HepG2 (cell line): Measurements from ENCODE around the gene CCDC57. TPM values are rescaled to one million over a fixed set of nuclear protein-coding genes. Genes with fewer than 3 reads are reported as not detected.
A peak's percentile ranks its signal among the peaks of the same experiment; 100 is the strongest.

Source experiments
- ARNT ChIP-seq: fragments of 450-650 bp; IDR thresholded peaks from 2 replicates; pipeline ENCODE4 v1.6.1; 2017
- CREBL2 ChIP-seq: sonication (generic); formaldehyde crosslinking; IDR thresholded peaks from 2 replicates; pipeline ENCODE4 v1.8.1; 2023; ENCODE audit warnings: missing genetic modification reagents, mild to moderate bottlenecking, borderline replicate concordance
- DZIP1 ChIP-seq: sonication (generic); formaldehyde crosslinking; IDR thresholded peaks from 2 replicates; pipeline ENCODE4 v1.5.0; 2020; ENCODE audit warnings: mild to moderate bottlenecking, missing genetic modification reagents
- E2F1 ChIP-seq: sonication (generic); formaldehyde crosslinking; IDR thresholded peaks from 2 replicates; pipeline ENCODE4 v1.5.0; 2020; ENCODE audit warnings: missing genetic modification reagents
- GFI1 ChIP-seq: sonication (generic); formaldehyde crosslinking; IDR thresholded peaks from 2 replicates; pipeline ENCODE4 v1.5.0; 2020; ENCODE audit warnings: missing genetic modification reagents, mild to moderate bottlenecking, borderline replicate concordance
- IKZF1 ChIP-seq: fragments of 450-650 bp; IDR thresholded peaks from 2 replicates; pipeline ENCODE4 v1.7.1; 2016
- JARID2 ChIP-seq: sonication (generic); formaldehyde crosslinking; IDR thresholded peaks from 2 replicates; pipeline ENCODE4 v1.8.1; 2023; ENCODE audit warnings: missing genetic modification reagents, inconsistent platforms; ENCODE audit not compliant: insufficient replicate concordance
- KMT2A ChIP-seq: sonication (generic); formaldehyde crosslinking; IDR thresholded peaks from 2 replicates; pipeline ENCODE4 v1.4.0; 2020; ENCODE audit warnings: missing genetic modification reagents
- NKX3-1 ChIP-seq: sonication (generic); formaldehyde crosslinking; IDR thresholded peaks from 2 replicates; pipeline ENCODE4 v1.5.0; 2020; ENCODE audit warnings: missing genetic modification reagents
- RARG ChIP-seq: sonication (generic); formaldehyde crosslinking; IDR thresholded peaks from 2 replicates; pipeline ENCODE4 v1.4.0; 2020; ENCODE audit warnings: low read depth, mild to moderate bottlenecking, missing genetic modification reagents
- TEF ChIP-seq: sonication (generic); formaldehyde crosslinking; IDR thresholded peaks from 2 replicates; pipeline ENCODE4 v1.5.0; 2020; ENCODE audit warnings: missing genetic modification reagents
- XBP1 ChIP-seq: sonication (generic); formaldehyde crosslinking; IDR thresholded peaks from 2 replicates; pipeline ENCODE4 v1.5.0; 2020; ENCODE audit warnings: missing genetic modification reagents
- XRCC5 ChIP-seq: fragments of 200-400 bp; formaldehyde crosslinking; optimal IDR thresholded peaks from 2 replicates; pipeline ENCODE3; 2017; ENCODE audit warnings: mild to moderate bottlenecking, low read length
- ZBTB2 ChIP-seq: sonication (generic); formaldehyde crosslinking; IDR thresholded peaks from 2 replicates; pipeline ENCODE4 v1.8.0; 2022; ENCODE audit warnings: low read depth, missing genetic modification reagents
- ZNF136 ChIP-seq: sonication (generic); formaldehyde crosslinking; IDR thresholded peaks from 2 replicates; pipeline ENCODE4 v1.8.1; 2022; ENCODE audit warnings: low read depth, mild to moderate bottlenecking, moderate library complexity, missing genetic modification reagents
- ZNF644 ChIP-seq: IDR thresholded peaks from 2 replicates; pipeline ENCODE4 v1.6.1; 2016; ENCODE audit warnings: low read depth
- ZNF761 ChIP-seq: sonication (generic); formaldehyde crosslinking; conservative IDR thresholded peaks from 2 replicates; pipeline ENCODE4 v1.4.0; 2020; ENCODE audit warnings: mild to moderate bottlenecking, missing genetic modification reagents
- polyA plus RNA-seq, 8 experiments: library from polyadenylated mRNA; depleted of rRNA in 3 of 8; stranded (reverse) in 7 of 8; unstranded in 1 of 8; fragments of >200 nt; fragmentation: Illumina TruSeq in 4 of 8; extraction: Trizol in 4 of 8; gene quantifications; 2 replicates each; pipeline versions ENCODE4 v1.2.1 to v1.2.3, GENCODE V29; 2011 to 2016; ENCODE audit warnings: low read depth in 4 of 8, missing spikeins in 1 of 8, mixed read lengths in 1 of 8; ENCODE audit not compliant: insufficient read depth in 1 of 8
- total RNA-seq, 5 experiments: library from RNA; depleted of rRNA; stranded (reverse); fragments of >200 nt; fragmentation: Illumina TruSeq; extraction: Trizol; gene quantifications; 2 replicates each; pipeline ENCODE4 v1.2.3, GENCODE V29; 2016; ENCODE audit warnings: low read depth in 1 of 5
- TF ChIP-seq, protein P1 (sequence below): sonication (generic); formaldehyde crosslinking; IDR thresholded peaks from 2 replicates; pipeline ENCODE4 v1.5.1; 2020; ENCODE audit warnings: missing genetic modification reagents, mild to moderate bottlenecking, borderline replicate concordance
- TF ChIP-seq, protein P2 (sequence below), 2 experiments: sonication (generic) in 1 of 2; formaldehyde crosslinking in 1 of 2; IDR thresholded peaks; 2 replicates each; pipeline versions ENCODE4 v1.4.0 to v1.6.1; 2018 to 2020; ENCODE audit warnings: missing genetic modification reagents in 2 of 2, borderline replicate concordance in 1 of 2, low read depth in 1 of 2, mild to moderate bottlenecking in 1 of 2, missing biosample characterization in 1 of 2

The CCDC57 gene
- total and polyA plus RNA-seq, 2 of the 13 experiments (the other 11 are each of a cell fraction or from before 2014, with no cell fraction given), result 59.3 to 59.9 TPM

- no peak for TF ChIP-seq RARG (CRISPR knock-in tag)
- no peak for TF ChIP-seq CREBL2 (CRISPR knock-in tag)
- TF ChIP-seq ARNT, result no peak
- TF ChIP-seq IKZF1, result no peak
- no peak for TF ChIP-seq XRCC5
- TF ChIP-seq ZNF761 (CRISPR knock-in tag), result no peak
- no peak for TF ChIP-seq ZBTB2
- TF ChIP-seq DZIP1 (CRISPR knock-in tag), result no peak
- no peak for TF ChIP-seq NKX3-1 (CRISPR knock-in tag)
- TF ChIP-seq TEF, result no peak
- TF ChIP-seq, protein P1, sequence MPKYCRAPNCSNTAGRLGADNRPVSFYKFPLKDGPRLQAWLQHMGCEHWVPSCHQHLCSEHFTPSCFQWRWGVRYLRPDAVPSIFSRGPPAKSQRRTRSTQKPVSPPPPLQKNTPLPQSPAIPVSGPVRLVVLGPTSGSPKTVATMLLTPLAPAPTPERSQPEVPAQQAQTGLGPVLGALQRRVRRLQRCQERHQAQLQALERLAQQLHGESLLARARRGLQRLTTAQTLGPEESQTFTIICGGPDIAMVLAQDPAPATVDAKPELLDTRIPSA, result no peak
- TF ChIP-seq, protein P2, sequence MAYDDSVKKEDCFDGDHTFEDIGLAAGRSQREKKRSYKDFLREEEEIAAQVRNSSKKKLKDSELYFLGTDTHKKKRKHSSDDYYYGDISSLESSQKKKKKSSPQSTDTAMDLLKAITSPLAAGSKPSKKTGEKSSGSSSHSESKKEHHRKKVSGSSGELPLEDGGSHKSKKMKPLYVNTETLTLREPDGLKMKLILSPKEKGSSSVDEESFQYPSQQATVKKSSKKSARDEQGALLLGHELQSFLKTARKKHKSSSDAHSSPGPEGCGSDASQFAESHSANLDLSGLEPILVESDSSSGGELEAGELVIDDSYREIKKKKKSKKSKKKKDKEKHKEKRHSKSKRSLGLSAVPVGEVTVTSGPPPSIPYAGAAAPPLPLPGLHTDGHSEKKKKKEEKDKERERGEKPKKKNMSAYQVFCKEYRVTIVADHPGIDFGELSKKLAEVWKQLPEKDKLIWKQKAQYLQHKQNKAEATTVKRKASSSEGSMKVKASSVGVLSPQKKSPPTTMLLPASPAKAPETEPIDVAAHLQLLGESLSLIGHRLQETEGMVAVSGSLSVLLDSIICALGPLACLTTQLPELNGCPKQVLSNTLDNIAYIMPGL (CRISPR knock-in tag; IDR thresholded peaks at IDR 0.05; ENCODE audit: borderline replicate concordance in 1 of 2, low read depth in 1 of 2), result no peak; a peak in 1 of 4 replicates
- TF ChIP-seq GFI1 (CRISPR knock-in tag), result no peak
- TF ChIP-seq E2F1 (CRISPR knock-in tag), result peak; percentile 18; the same call in 1 of the 2 replicates
- TF ChIP-seq XBP1, result no peak
- TF ChIP-seq KMT2A (CRISPR knock-in tag), result no peak
- TF ChIP-seq ZNF644 (CRISPR knock-in tag), result no peak
- TF ChIP-seq JARID2 (CRISPR knock-in tag), result peak; percentile 17
- 0 out of 2 replicates have a peak, but pooled peaks have one; percentile 18 for TF ChIP-seq ZNF136 (CRISPR knock-in tag)
Measured at GRCh38 chr17:82098939-82099763, 113.5 kb downstream of the CCDC57 start (continued).
